ENCODE data around the gene GNG13. TPM values are rescaled to one million over a fixed set of nuclear protein-coding genes. Genes with fewer than 3 reads are reported as not detected.

The GNG13 gene
- total RNA-seq, 1 experiment from 2014 or later: not detected

DNA sequence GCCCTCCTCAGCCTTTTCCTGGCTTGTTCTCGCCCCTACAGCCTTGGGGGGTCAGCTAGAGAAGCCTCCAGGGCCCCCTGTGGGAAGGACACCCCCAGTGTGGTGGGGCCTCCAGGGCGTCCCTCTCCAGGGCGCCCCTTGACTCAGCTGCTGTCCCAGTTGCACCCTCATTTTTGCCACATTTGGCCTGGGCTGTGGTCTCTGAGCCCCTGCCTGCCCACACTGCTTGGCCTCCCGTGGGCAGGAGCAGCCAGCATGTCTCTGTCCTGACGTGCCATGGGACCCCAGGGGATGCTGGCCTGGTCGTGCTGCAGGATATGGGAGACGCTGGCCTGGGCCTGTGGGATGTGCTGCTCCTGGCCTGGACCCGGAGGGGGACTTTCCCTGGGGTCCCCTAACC lies 7.1 kb downstream of the GNG13 start:
- DNase-seq: no peak
- Mint-ChIP-seq H3K27ac (ENCODE audit: unreplicated experiment) (no peak overlapping the region), H3K4me3 (ENCODE audit: unreplicated experiment) (no peak overlapping the region), H3K27me3 (ENCODE audit: insufficient read depth, unreplicated experiment) (no peaks in the 10 kb centered on the region), H3K4me1 (ENCODE audit: low read depth, unreplicated experiment) (no peaks in the 10 kb centered on the region), H3K36me3 (ENCODE audit: insufficient read depth, unreplicated experiment) (peaks cover 45% of the 10 kb centered on the region), H3K9me3 (ENCODE audit: unreplicated experiment) (no peaks in the 10 kb centered on the region)
- Histone ChIP-seq H3K27me3 (replicated peaks; ENCODE audit: control insufficient read depth, insufficient read depth, low read length) (no peaks in the 10 kb centered on the region), H3K9me3 (no peaks in the 10 kb centered on the region), H3K4me3 (ENCODE audit: low read depth, low read length) (no peak overlapping the region), H3K36me3 (ENCODE audit: control insufficient read depth, insufficient read depth, low read length) (no peaks in the 10 kb centered on the region; the same call in 1 of the 2 replicates), H3K4me1 (peaks cover 6% of the 10 kb centered on the region; the same call in 1 of the 2 replicates)
- no TSS peak for BruUV-seq (replicated peaks)
- TF ChIP-seq CTCF (IDR thresholded peaks at IDR 0.05; ENCODE audit: insufficient read depth in 1 of 2, low read depth in 1 of 2, low read length in 1 of 2, severe bottlenecking in 1 of 2, unreplicated experiment in 1 of 2): no peak
- POLR2A ChIA-PET: no interaction called here
- CTCF ChIA-PET: no interaction called here
- intact Hi-C loops (cut with micrococcal nuclease; ENCODE audit: unreplicated experiment): no loop called here

- Mint-ChIP-seq H3K27ac (ENCODE audit: unreplicated experiment) (no peak overlapping the region), H3K36me3 (ENCODE audit: insufficient read depth, unreplicated experiment) (peaks cover 44% of the 10 kb centered on the region), H3K9me3 (ENCODE audit: unreplicated experiment) (no peaks in the 10 kb centered on the region), H3K4me3 (ENCODE audit: unreplicated experiment) (no peak overlapping the region), H3K27me3 (ENCODE audit: insufficient read depth, unreplicated experiment) (no peaks in the 10 kb centered on the region), H3K4me1 (ENCODE audit: low read depth, unreplicated experiment) (no peaks in the 10 kb centered on the region)
- no TSS peak for BruUV-seq (replicated peaks)
- Histone ChIP-seq H3K4me3 (ENCODE audit: low read depth, low read length) (no peak overlapping the region), H3K4me1 (peaks cover 6% of the 10 kb centered on the region; the same call in 1 of the 2 replicates), H3K9me3 (no peaks in the 10 kb centered on the region), H3K27me3 (replicated peaks; ENCODE audit: control insufficient read depth, insufficient read depth, low read length) (no peaks in the 10 kb centered on the region), H3K36me3 (ENCODE audit: control insufficient read depth, insufficient read depth, low read length) (no peaks in the 10 kb centered on the region; the same call in 1 of the 2 replicates)
- ChIA-PET CTCF (no interaction called here), POLR2A (no interaction called here)
- DNase-seq: no peak
- no peak for TF ChIP-seq CTCF (IDR thresholded peaks at IDR 0.05; ENCODE audit: insufficient read depth in 1 of 2, low read depth in 1 of 2, low read length in 1 of 2, severe bottlenecking in 1 of 2, unreplicated experiment in 1 of 2)
- intact Hi-C loops (cut with micrococcal nuclease; ENCODE audit: unreplicated experiment): no loop called here
Observed at GRCh38 chr16:792221-792995, 8.1 kb downstream of the GNG13 start.

DNA sequence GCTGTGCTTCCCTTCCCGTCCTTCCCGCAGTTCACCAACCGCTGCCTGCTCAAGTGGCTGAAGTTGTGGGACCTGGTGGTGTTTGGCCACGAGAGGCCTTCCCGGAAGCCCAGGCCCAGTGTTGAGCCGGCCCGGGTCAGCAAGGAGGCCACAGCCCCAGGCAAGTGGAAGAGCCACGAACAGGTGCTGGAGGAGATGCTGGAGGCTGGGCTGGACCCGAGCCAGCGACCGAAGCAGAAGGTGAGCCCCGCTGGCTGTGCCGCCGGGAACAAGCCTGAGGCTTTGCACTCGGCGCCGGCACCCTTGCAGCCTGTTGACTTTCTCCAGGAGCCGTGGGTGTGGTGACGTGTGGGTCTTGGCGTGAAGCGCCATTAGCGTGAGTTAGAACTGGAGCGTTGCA lies 9.4 kb downstream of the GNG13 start:
- Histone ChIP-seq H3K36me3 (ENCODE audit: control insufficient read depth, insufficient read depth, low read length) (peaks cover 3% of the 10 kb centered on the region; the same call in 1 of the 2 replicates), H3K9me3 (no peaks in the 10 kb centered on the region), H3K4me1 (peaks cover 11% of the 10 kb centered on the region; the same call in 1 of the 2 replicates), H3K27me3 (replicated peaks; ENCODE audit: control insufficient read depth, insufficient read depth, low read length) (no peaks in the 10 kb centered on the region), H3K4me3 (ENCODE audit: low read depth, low read length) (no peak overlapping the region)
- H3K4me3 Mint-ChIP-seq (ENCODE audit: unreplicated experiment): no peak overlapping the region
- H3K27ac Mint-ChIP-seq (ENCODE audit: unreplicated experiment): no peak overlapping the region
- intact Hi-C loops (cut with micrococcal nuclease; ENCODE audit: unreplicated experiment): no loop called here
- H3K27me3 Mint-ChIP-seq (ENCODE audit: insufficient read depth, unreplicated experiment): no peaks in the 10 kb centered on the region
- TF ChIP-seq CTCF (IDR thresholded peaks at IDR 0.05; ENCODE audit: insufficient read depth in 1 of 2, low read depth in 1 of 2, low read length in 1 of 2, severe bottlenecking in 1 of 2, unreplicated experiment in 1 of 2): no peak
- BruUV-seq (replicated peaks): no TSS peak
- CTCF ChIA-PET: no interaction called here
- H3K4me1 Mint-ChIP-seq (ENCODE audit: low read depth, unreplicated experiment): no peaks in the 10 kb centered on the region
- POLR2A ChIA-PET: no interaction called here
- no peaks in the 10 kb centered on the region for H3K9me3 Mint-ChIP-seq (ENCODE audit: unreplicated experiment)
- H3K36me3 Mint-ChIP-seq (ENCODE audit: insufficient read depth, unreplicated experiment): peaks cover 37% of the 10 kb centered on the region
- no peak for DNase-seq

All from Caco-2 (cell line).